Bronchial epithelial cell (primary cell): Measurements from ENCODE around the gene TBX20. TPM values are rescaled to one million over a fixed set of nuclear protein-coding genes. Genes with fewer than 3 reads are reported as not detected.
"Not testable (repeated sequence)": the region's sequence is repeated elsewhere in the genome, so short reads cannot be mapped to it uniquely, and the experiment has no call there.

Source experiments
- DNase-seq: peaks from one replicate; pipeline ENCODE4 v3.0.0-alpha.2; 2010; ENCODE audit warnings: low read depth
- FAIRE-seq: peaks from 2 replicates; lab custom pipeline; 2011; peaks lifted over from hg19 to GRCh38; lab: Jason Lieb, UNC
- H3K27me3 ChIP-seq: 2 replicates; pipeline ENCODE4 v1.5.1; 2011; ENCODE audit warnings: low read length; ENCODE audit not compliant: control insufficient read depth, insufficient read depth
- H3K36me3 ChIP-seq: 2 replicates; pipeline ENCODE4 v1.5.1; 2011; ENCODE audit warnings: low read length; ENCODE audit not compliant: control insufficient read depth, insufficient read depth
- H3K4me3 ChIP-seq: 2 replicates; pipeline ENCODE4 v1.5.1; 2011; ENCODE audit warnings: mild to moderate bottlenecking, low read depth, low read length, control low read depth
- CTCF ChIP-seq: IDR thresholded peaks from 2 replicates; pipeline ENCODE4 v1.5.1; 2011; ENCODE audit warnings: mild to moderate bottlenecking, moderate library complexity, low read length, control low read depth, inconsistent platforms; ENCODE audit not compliant: insufficient read depth, severe bottlenecking
- total RNA-seq: library from RNA; depleted of rRNA; stranded (reverse); fragments of >200 nt; gene quantifications from 2 replicates; pipeline ENCODE4 v1.2.1, GENCODE V29; 2014

The TBX20 gene
- total RNA-seq, 1 donor from 2014 or later: under 0.01 TPM

GRCh38 chr7:35241436-35241835 lies 12.5 kb downstream of the TBX20 start:
- no peak for DNase-seq
- Histone ChIP-seq H3K36me3 (no peaks in the 10 kb centered on the region), H3K4me3 (no peak overlapping the region), H3K27me3 (no peaks in the 10 kb centered on the region)
- FAIRE-seq: no peak
- no peak for TF ChIP-seq CTCF

GRCh38 chr7:35241008-35241407 lies 12.9 kb downstream of the TBX20 start:
- not testable (repeated sequence) for FAIRE-seq, H3K4me3 ChIP-seq, DNase-seq, H3K27me3 ChIP-seq, H3K36me3 ChIP-seq

GRCh38 chr7:35238456-35238855 lies 15.4 kb downstream of the TBX20 start:
- not testable (repeated sequence) for DNase-seq, H3K36me3 ChIP-seq, FAIRE-seq, H3K4me3 ChIP-seq, H3K27me3 ChIP-seq

GRCh38 chr7:35232994-35233393 lies 20.9 kb downstream of the TBX20 start:
- DNase-seq (no peak), FAIRE-seq (no peak)
- Histone ChIP-seq H3K4me3 (no peak overlapping the region), H3K27me3 (no peaks in the 10 kb centered on the region), H3K36me3 (no peaks in the 10 kb centered on the region)
- no peak for TF ChIP-seq CTCF

GRCh38 chr7:35231221-35231620 lies 22.7 kb downstream of the TBX20 start:
- not testable (repeated sequence) for H3K36me3 ChIP-seq, DNase-seq, H3K27me3 ChIP-seq, H3K4me3 ChIP-seq, FAIRE-seq

GRCh38 chr7:35229116-35229780 lies 24.7 kb downstream of the TBX20 start:
- not testable (repeated sequence) for DNase-seq, H3K36me3 ChIP-seq, H3K27me3 ChIP-seq, H3K4me3 ChIP-seq, FAIRE-seq

- DNase-seq, H3K27me3 ChIP-seq, FAIRE-seq, H3K4me3 ChIP-seq, H3K36me3 ChIP-seq: not testable (repeated sequence)
Measured at GRCh38 chr7:35228496-35229051, 25.3 kb downstream of the TBX20 start.

- not testable (repeated sequence) for H3K4me3 ChIP-seq, H3K36me3 ChIP-seq, H3K27me3 ChIP-seq, FAIRE-seq
- DNase-seq: peak; percentile 25
Measured at GRCh38 chr7:35227438-35227837, 26.5 kb downstream of the TBX20 start.

- not testable (repeated sequence) for H3K36me3 ChIP-seq, H3K4me3 ChIP-seq, FAIRE-seq, H3K27me3 ChIP-seq, DNase-seq
Measured at GRCh38 chr7:35222445-35222844, 31.5 kb downstream of the TBX20 start.

GRCh38 chr7:35220176-35220575 lies 33.7 kb downstream of the TBX20 start:
- DNase-seq, FAIRE-seq: not testable (repeated sequence)

GRCh38 chr7:35216033-35216432 lies 37.9 kb downstream of the TBX20 start:
- not testable (repeated sequence) for FAIRE-seq, H3K4me3 ChIP-seq, H3K27me3 ChIP-seq, H3K36me3 ChIP-seq
- DNase-seq: peak; percentile 5

More at GRCh38 chr7:35220176-35220575, 33.7 kb downstream of the TBX20 start:
- not testable (repeated sequence) for H3K4me3 ChIP-seq, H3K36me3 ChIP-seq, H3K27me3 ChIP-seq

GRCh38 chr7:35215063-35215462 lies 38.8 kb downstream of the TBX20 start:
- H3K36me3 ChIP-seq, FAIRE-seq, H3K4me3 ChIP-seq, DNase-seq, H3K27me3 ChIP-seq: not testable (repeated sequence)
